HUES6 (cell line): ENCODE measurements around the gene CNTNAP2.

Experiments
- H3K27ac ChIP-seq: 2 replicates; pipeline ENCODE4 v1.7.0; 2013; ENCODE audit warnings: low read depth, mild to moderate bottlenecking, low read length, inconsistent platforms
- H3K27me3 ChIP-seq: 2 replicates; pipeline ENCODE4 v1.6.1; 2013; ENCODE audit warnings: low read length; ENCODE audit not compliant: control insufficient read depth, insufficient read depth
- H3K36me3 ChIP-seq: 2 replicates; pipeline ENCODE4 v1.6.1; 2013; ENCODE audit warnings: low read length; ENCODE audit not compliant: control insufficient read depth, insufficient read depth
- H3K4me1 ChIP-seq: 2 replicates; pipeline ENCODE4 v1.6.1; 2013; ENCODE audit warnings: low read length; ENCODE audit not compliant: control insufficient read depth, insufficient read depth
- H3K4me3 ChIP-seq: 2 replicates; pipeline ENCODE4 v1.5.1; 2013; ENCODE audit warnings: low read depth, low read length
- H3K9ac ChIP-seq: one replicate; pipeline ENCODE4 v1.6.1; 2013; ENCODE audit warnings: mild to moderate bottlenecking, low read length
- H3K9me3 ChIP-seq: 2 replicates; pipeline ENCODE4 v1.6.1; 2013; ENCODE audit warnings: low read depth, low read length; ENCODE audit not compliant: control insufficient read depth, insufficient read depth

CNTNAP2 gene

GRCh38 chr7:147640821-147641220, 1524.2 kb downstream of the CNTNAP2 start:
- Histone ChIP-seq H3K4me3 (no peak overlapping the region), H3K27me3 (no peaks in the 10 kb centered on the region), H3K9ac (peak overlapping the region; percentile 16), H3K36me3 (no peaks in the 10 kb centered on the region), H3K4me1 (peaks cover 6% of the 10 kb centered on the region), H3K27ac (no peak overlapping the region), H3K9me3 (no peaks in the 10 kb centered on the region)

- H3K4me1 ChIP-seq: no peaks in the 10 kb centered on the region; the same call in 1 of the 2 replicates
- no peak overlapping the region for H3K27ac ChIP-seq
- no peak overlapping the region for H3K9ac ChIP-seq
- H3K9me3 ChIP-seq: no peaks in the 10 kb centered on the region
- H3K36me3 ChIP-seq: no peaks in the 10 kb centered on the region
- H3K4me3 ChIP-seq: no peak overlapping the region
- no peaks in the 10 kb centered on the region for H3K27me3 ChIP-seq
Observed at GRCh38 chr7:147646568-147646967, 1530.0 kb downstream of the CNTNAP2 start.

- Histone ChIP-seq H3K9ac (no peak overlapping the region), H3K4me1 (no peaks in the 10 kb centered on the region; the same call in 1 of the 2 replicates), H3K9me3 (no peaks in the 10 kb centered on the region), H3K4me3 (no peak overlapping the region), H3K27me3 (no peaks in the 10 kb centered on the region), H3K36me3 (no peaks in the 10 kb centered on the region), H3K27ac (no peak overlapping the region)
Observed at GRCh38 chr7:147650991-147651390, 1534.4 kb downstream of the CNTNAP2 start.

GRCh38 chr7:147651601-147652000, 1535.0 kb downstream of the CNTNAP2 start:
- Histone ChIP-seq H3K9me3 (no peaks in the 10 kb centered on the region), H3K4me1 (no peaks in the 10 kb centered on the region; the same call in 1 of the 2 replicates), H3K36me3 (no peaks in the 10 kb centered on the region), H3K27me3 (no peaks in the 10 kb centered on the region), H3K4me3 (no peak overlapping the region), H3K9ac (no peak overlapping the region), H3K27ac (no peak overlapping the region)

- H3K4me3 ChIP-seq: no peak overlapping the region
- no peak overlapping the region for H3K9ac ChIP-seq
- no peaks in the 10 kb centered on the region for H3K36me3 ChIP-seq
- H3K9me3 ChIP-seq: no peaks in the 10 kb centered on the region
- no peaks in the 10 kb centered on the region for H3K27me3 ChIP-seq
- peaks cover under 1% of the 10 kb centered on the region; the same call in 1 of the 2 replicates for H3K4me1 ChIP-seq
- no peak overlapping the region for H3K27ac ChIP-seq
Observed at GRCh38 chr7:147653456-147653855, 1536.9 kb downstream of the CNTNAP2 start.

- no peak overlapping the region for H3K9ac ChIP-seq
- no peak overlapping the region for H3K4me3 ChIP-seq
- H3K9me3 ChIP-seq: no peaks in the 10 kb centered on the region
- no peaks in the 10 kb centered on the region for H3K27me3 ChIP-seq
- H3K27ac ChIP-seq: no peak overlapping the region
- peaks cover 7% of the 10 kb centered on the region; the same call in 1 of the 2 replicates for H3K4me1 ChIP-seq
- no peaks in the 10 kb centered on the region for H3K36me3 ChIP-seq
Observed at GRCh38 chr7:147658392-147658967, 1541.9 kb downstream of the CNTNAP2 start.

- H3K36me3 ChIP-seq: no peaks in the 10 kb centered on the region
- H3K9me3 ChIP-seq: no peaks in the 10 kb centered on the region
- H3K4me3 ChIP-seq: no peak overlapping the region
- H3K4me1 ChIP-seq: peaks cover 7% of the 10 kb centered on the region; the same call in 1 of the 2 replicates
- H3K9ac ChIP-seq: no peak overlapping the region
- no peak overlapping the region for H3K27ac ChIP-seq
- no peaks in the 10 kb centered on the region for H3K27me3 ChIP-seq
Observed at GRCh38 chr7:147659036-147659995, 1542.7 kb downstream of the CNTNAP2 start.

GRCh38 chr7:147664541-147664940, 1547.9 kb downstream of the CNTNAP2 start:
- Histone ChIP-seq H3K27me3 (no peaks in the 10 kb centered on the region), H3K9me3 (peaks cover 4% of the 10 kb centered on the region; the same call in 1 of the 2 replicates), H3K4me1 (no peaks in the 10 kb centered on the region; the same call in 1 of the 2 replicates), H3K9ac (no peak overlapping the region), H3K4me3 (no peak overlapping the region), H3K36me3 (no peaks in the 10 kb centered on the region), H3K27ac (no peak overlapping the region)

GRCh38 chr7:147670759-147671158, 1554.2 kb downstream of the CNTNAP2 start:
- Histone ChIP-seq H3K36me3 (no peaks in the 10 kb centered on the region), H3K9me3 (0 out of 2 replicates have a peak, but pooled peaks cover under 1% of the 10 kb centered on the region), H3K27ac (no peak overlapping the region), H3K4me1 (no peaks in the 10 kb centered on the region), H3K4me3 (no peak overlapping the region), H3K9ac (no peak overlapping the region), H3K27me3 (no peaks in the 10 kb centered on the region)

GRCh38 chr7:147674705-147675104, 1558.1 kb downstream of the CNTNAP2 start:
- Histone ChIP-seq H3K27me3 (no peaks in the 10 kb centered on the region), H3K36me3 (no peaks in the 10 kb centered on the region), H3K9ac (no peak overlapping the region), H3K4me1 (no peaks in the 10 kb centered on the region), H3K9me3 (no peaks in the 10 kb centered on the region), H3K4me3 (no peak overlapping the region), H3K27ac (no peak overlapping the region)

GRCh38 chr7:147678943-147679342, 1562.3 kb downstream of the CNTNAP2 start:
- Histone ChIP-seq H3K27me3 (no peaks in the 10 kb centered on the region), H3K9ac (no peak overlapping the region), H3K4me1 (no peaks in the 10 kb centered on the region), H3K4me3 (no peak overlapping the region), H3K27ac (no peak overlapping the region), H3K36me3 (no peaks in the 10 kb centered on the region), H3K9me3 (no peaks in the 10 kb centered on the region)
